ENCODE results near the gene INPP5A.

DNA sequence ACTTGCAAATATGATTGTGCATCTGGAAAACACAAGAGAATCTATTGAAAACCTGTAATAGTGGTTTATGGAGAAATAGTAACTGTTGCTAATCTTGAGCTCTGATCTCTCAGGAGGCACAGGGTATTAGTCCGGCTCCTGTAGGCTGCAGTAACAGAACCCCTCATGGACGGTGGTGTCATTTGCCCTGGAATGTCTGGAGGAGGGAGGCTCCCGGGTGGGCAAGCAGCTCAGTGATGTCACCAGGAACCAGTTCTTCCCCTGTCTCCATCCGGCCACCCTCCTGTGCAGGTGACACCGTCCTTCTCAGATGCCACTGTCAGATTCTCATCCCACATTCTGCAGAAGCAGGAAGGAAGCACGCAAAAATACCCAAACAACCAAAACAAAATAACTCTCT, 29.3 kb downstream of the INPP5A start:
- TF ChIP-seq POLR2AphosphoS5 (IDR thresholded peaks at IDR 0.05; ENCODE audit: low read depth, low read length) (no peak), TAF1 (IDR thresholded peaks at IDR 0.05; ENCODE audit: low read depth, low read length) (no peak), POLR2A (IDR thresholded peaks at IDR 0.05; ENCODE audit: low read depth, low read length) (no peak), SPI1 (IDR thresholded peaks at IDR 0.05; ENCODE audit: low read depth, low read length) (no peak), POU2F2 (IDR thresholded peaks at IDR 0.05; ENCODE audit: low read depth, low read length) (no peak), PAX5 (IDR thresholded peaks at IDR 0.05; ENCODE audit: insufficient read depth, low read length, severe bottlenecking) (no peak)
